ENCODE results near the gene EFHC2.

EFHC2 gene

GRCh38 chrX:44305921-44306320 is 37.6 kb downstream of the EFHC2 start:
- no peak for FAIRE-seq
- DNase-seq (ENCODE audit: insufficient read length, low spot score) = no peak
- no peak for TF ChIP-seq CTCF (IDR thresholded peaks at IDR 0.05; ENCODE audit: insufficient read depth, missing control alignments)

- DNase-seq (ENCODE audit: insufficient read length, low spot score) = no peak
- no peak for TF ChIP-seq CTCF (IDR thresholded peaks at IDR 0.05; ENCODE audit: insufficient read depth, missing control alignments)
- peak; percentile 68 for FAIRE-seq
Measured at GRCh38 chrX:44303119-44303518, 40.4 kb downstream of the EFHC2 start.

GRCh38 chrX:44299177-44299576 is 44.3 kb downstream of the EFHC2 start:
- DNase-seq (ENCODE audit: insufficient read length, low spot score) (no peak), FAIRE-seq (no peak)
- TF ChIP-seq CTCF (IDR thresholded peaks at IDR 0.05; ENCODE audit: insufficient read depth, missing control alignments) = no peak

GRCh38 chrX:44291468-44292092 is 51.9 kb downstream of the EFHC2 start:
- DNase-seq (ENCODE audit: insufficient read length, low spot score) (no peak), FAIRE-seq (no peak)
- TF ChIP-seq CTCF (IDR thresholded peaks at IDR 0.05; ENCODE audit: insufficient read depth, missing control alignments) = no peak

- FAIRE-seq = no peak
- TF ChIP-seq CTCF (IDR thresholded peaks at IDR 0.05; ENCODE audit: insufficient read depth, missing control alignments) = no peak
Measured at GRCh38 chrX:44290718-44291117, 52.8 kb downstream of the EFHC2 start.

GRCh38 chrX:44282753-44283152 is 60.7 kb downstream of the EFHC2 start:
- no peak for TF ChIP-seq CTCF (IDR thresholded peaks at IDR 0.05; ENCODE audit: insufficient read depth, missing control alignments)
- DNase-seq (ENCODE audit: insufficient read length, low spot score) (no peak), FAIRE-seq (no peak)

More at GRCh38 chrX:44290718-44291117, 52.8 kb downstream of the EFHC2 start:
- no peak for DNase-seq (ENCODE audit: insufficient read length, low spot score)

GRCh38 chrX:44280116-44280515 is 63.4 kb downstream of the EFHC2 start:
- TF ChIP-seq CTCF (IDR thresholded peaks at IDR 0.05; ENCODE audit: insufficient read depth, missing control alignments) = no peak
- FAIRE-seq = no peak
- DNase-seq (ENCODE audit: insufficient read length, low spot score) = no peak
